HCT116 (cell line): ENCODE results near the gene NBL1. TPM values are rescaled to one million over a fixed set of nuclear protein-coding genes. Genes with fewer than 3 reads are reported as not detected.

ENCODE experiments used
- ATAC-seq: fragments of 200-7000 bp; cut with Tn5 transposase; 2 replicates; pipeline ENCODE4 v1.9.1; 2020; ENCODE audit warnings: mild to moderate bottlenecking, moderate library complexity
- BruUV-seq: library from RNA; stranded (reverse); fragments of 400-500 nt; replicated peaks from 2 replicates; lab custom pipeline; 2021; lab: Mats Ljungman, UMichigan
- CTCF ChIA-PET: fragments of 300-600 bp; sonication (Branson Sonifier 250); formaldehyde crosslinking; loops from one replicate; lab custom pipeline; 2021; ENCODE audit warnings: antibody characterized with exemption; lab: Charles Lee
- POLR2A ChIA-PET: fragments of 300-600, 350-600 bp; sonication (Branson Sonifier 250); formaldehyde crosslinking; loops from one replicate; lab custom pipeline; 2021; ENCODE audit warnings: antibody characterized with exemption; lab: Charles Lee
- RAD21 ChIA-PET, 2 experiments: fragments of 300-600 bp; sonication (Branson Sonifier 250); formaldehyde crosslinking; loops; one replicate each; lab custom pipeline; 2023; ENCODE audit warnings: low total read pairs in 2 of 2; ENCODE audit not compliant: uncharacterized antibody in 2 of 2, unreplicated experiment in 2 of 2, low non-redundant PET in 1 of 2; lab: Charles Lee
- DNase-seq: peaks from one replicate; pipeline ENCODE4 v3.0.0-alpha.2; 2010; ENCODE audit warnings: low read depth, low spot score
- H2AFZ ChIP-seq: fragments of 200-600 bp; shearing (Covaris generic), sonication (generic); 2 replicates; pipeline ENCODE4 v1.6.1; 2017; ENCODE audit warnings: low read depth, mixed run types, mixed read lengths, antibody characterized with exemption, low read length; ENCODE audit not compliant: poor library complexity, severe bottlenecking
- H3K27ac ChIP-seq: 2 replicates; pipeline ENCODE4 v1.5.1; 2012; ENCODE audit warnings: low read depth, low read length
- H3K27me3 ChIP-seq: fragments of 200-600 bp; sonication (generic); 2 replicates; pipeline ENCODE4 v1.6.1; 2016; ENCODE audit warnings: mixed run types, low read length, mixed read lengths; ENCODE audit not compliant: insufficient read depth
- H3K36me3 ChIP-seq, 2 experiments: fragments of 200-500 bp in 1 of 2; fragments of 200-600 bp in 1 of 2; sonication (Bioruptor generic) in 1 of 2; sonication (generic) in 1 of 2; 2 replicates each; pipeline versions ENCODE4 v1.5.1 to v1.6.1; 2014 to 2016; ENCODE audit warnings: low read length in 2 of 2, inconsistent platforms in 1 of 2, mixed read lengths in 1 of 2, mixed run types in 1 of 2; ENCODE audit not compliant: insufficient read depth in 2 of 2, control insufficient read depth in 1 of 2
- H3K4me1 ChIP-seq, 2 experiments: fragments of 200-600 bp in 1 of 2; sonication (generic) in 1 of 2; 2 replicates each; pipeline versions ENCODE4 v1.5.1 to v1.6.1; 2012 to 2017; ENCODE audit warnings: low read length in 2 of 2, inconsistent platforms in 1 of 2, mild to moderate bottlenecking in 1 of 2, mixed read lengths in 1 of 2, mixed run types in 1 of 2, moderate library complexity in 1 of 2; ENCODE audit not compliant: insufficient read depth in 2 of 2, control insufficient read depth in 1 of 2
- H3K4me2 ChIP-seq: fragments of 200-600 bp; sonication (generic); 2 replicates; pipeline ENCODE4 v1.6.1; 2017; ENCODE audit warnings: mixed run types, low read length, mixed read lengths
- H3K4me3 ChIP-seq, 2 experiments: fragments of 200-600 bp in 1 of 2; sonication (generic) in 1 of 2; replicated peaks in 1 of 2; 2 replicates each; pipeline ENCODE4 v1.5.1; 2011 to 2016; ENCODE audit warnings: low read length in 2 of 2, control low read depth in 1 of 2, low read depth in 1 of 2, mild to moderate bottlenecking in 1 of 2, mixed read lengths in 1 of 2, mixed run types in 1 of 2
- H3K79me2 ChIP-seq: fragments of 200-600 bp; sonication (generic); 2 replicates; pipeline ENCODE4 v1.6.1; 2017; ENCODE audit warnings: mild to moderate bottlenecking, mixed run types, low read length, moderate library complexity, mixed read lengths; ENCODE audit not compliant: insufficient read depth
- H3K9ac ChIP-seq: fragments of 200-600 bp; sonication (generic); 2 replicates; pipeline ENCODE4 v1.6.1; 2016; ENCODE audit warnings: low read length, mixed read lengths
- H3K9me2 ChIP-seq: fragments of 200-600 bp; sonication (generic), shearing (Covaris generic); 2 replicates; pipeline ENCODE4 v1.6.1; 2017; ENCODE audit warnings: mixed run types, mild to moderate bottlenecking, moderate library complexity; ENCODE audit not compliant: insufficient read depth
- H3K9me3 ChIP-seq, 2 experiments: fragments of 200-500 bp in 1 of 2; fragments of 200-600 bp in 1 of 2; sonication (Bioruptor generic) in 1 of 2; sonication (generic) in 1 of 2; 2 replicates each; pipeline ENCODE4 v1.6.1; 2014 to 2017; ENCODE audit warnings: low read length in 2 of 2, mixed read lengths in 2 of 2, inconsistent platforms in 1 of 2, low read depth in 1 of 2, mild to moderate bottlenecking in 1 of 2, mixed run types in 1 of 2, moderate library complexity in 1 of 2; ENCODE audit not compliant: control insufficient read depth in 1 of 2, insufficient read depth in 1 of 2
- H4K20me1 ChIP-seq: fragments of 200-600 bp; sonication (generic), shearing (Covaris generic); 2 replicates; pipeline ENCODE4 v1.6.1; 2017; ENCODE audit warnings: mixed run types, mild to moderate bottlenecking, moderate library complexity; ENCODE audit not compliant: insufficient read depth
- CBX3 ChIP-seq: IDR thresholded peaks from 2 replicates; pipeline ENCODE4 v1.6.1; 2012; ENCODE audit warnings: low read depth
- ELF1 ChIP-seq: IDR thresholded peaks from 2 replicates; pipeline ENCODE4 v1.6.1; 2012; ENCODE audit warnings: low read depth, borderline replicate concordance
- JUND ChIP-seq: IDR thresholded peaks from 2 replicates; pipeline ENCODE4 v1.6.1; 2012
- POLR2AphosphoS5 ChIP-seq: IDR thresholded peaks from 2 replicates; pipeline ENCODE4 v1.6.1; 2011; ENCODE audit warnings: mild to moderate bottlenecking, low read depth, low read length, moderate library complexity
- RAD21 ChIP-seq: IDR thresholded peaks from 2 replicates; pipeline ENCODE4 v1.6.1; 2012; ENCODE audit warnings: low read depth, mild to moderate bottlenecking
- SIN3A ChIP-seq: IDR thresholded peaks from 2 replicates; pipeline ENCODE4 v1.6.1; 2012; ENCODE audit warnings: low read depth
- SRF ChIP-seq: IDR thresholded peaks from 2 replicates; pipeline ENCODE4 v1.6.1; 2012; ENCODE audit warnings: low read depth
- intact Hi-C: fragments of 100-400 bp; cut with micrococcal nuclease; formaldehyde crosslinking; loops from 2 replicates; pipeline ENCODE4 v1.10.0; 2022
- total RNA-seq: library from RNA; stranded (reverse); gene quantifications from one replicate; pipeline ENCODE4 v1.2.1, GENCODE V29; 2021; ENCODE audit not compliant: unreplicated experiment
- TF ChIP-seq, protein P1 (sequence below), 3 experiments: fragments of 200-600 bp in 1 of 3; sonication (generic) in 1 of 3; IDR thresholded peaks in 2 of 3; conservative IDR thresholded peaks in 1 of 3; 2 replicates each; pipeline ENCODE4 v1.5.1; 2012 to 2017; ENCODE audit warnings: low read depth in 2 of 3, low read length in 2 of 3, antibody characterized with exemption in 1 of 3, borderline replicate concordance in 1 of 3, control low read depth in 1 of 3, mild to moderate bottlenecking in 1 of 3, mixed read lengths in 1 of 3, mixed run types in 1 of 3, moderate library complexity in 1 of 3; ENCODE audit not compliant: insufficient read depth in 1 of 3
- TF ChIP-seq, protein P2 (sequence below): IDR thresholded peaks from 2 replicates; pipeline ENCODE4 v1.6.1; 2011; ENCODE audit warnings: mild to moderate bottlenecking, low read length, moderate library complexity; ENCODE audit not compliant: insufficient replicate concordance; ENCODE audit errors: extremely low read depth
- TF ChIP-seq, protein P3 (sequence below): IDR thresholded peaks from 2 replicates; pipeline ENCODE4 v1.6.1; 2012; ENCODE audit warnings: low read depth

Gene NBL1
- total RNA-seq, 1 experiment from 2014 or later = 75.4 TPM

- POLR2A ChIA-PET = interaction anchor here (0.9 to 1.9 kb wide), 2 partner anchors 47 to 104 kb away, joined by 3 to 6 read pairs; no protein-coding TSS in a partner anchor
- peaks cover 44% of the 10 kb centered on the region for H3K79me2 ChIP-seq
- no peaks in the 10 kb centered on the region for H3K36me3 ChIP-seq
- H3K9ac ChIP-seq = peak overlapping the region; percentile 94
- RAD21 ChIA-PET = no interaction called here
- CTCF ChIA-PET = interaction anchor here (1.0 to 1.4 kb wide), 5 partner anchors 12 to 58 kb away, joined by 3 to 7 read pairs (median 3); no protein-coding TSS in a partner anchor
- DNase-seq (no peak), ATAC-seq (peak; percentile 39)
- H3K27ac ChIP-seq = peak overlapping the region; percentile 80
- no peaks in the 10 kb centered on the region for H3K9me3 ChIP-seq
- intact Hi-C loops = loop anchor here (5.0 kb wide), 2 partner anchors 46 to 114 kb away; partner anchors contain the start of gene NBL1
- TSS peak; percentile 96 for BruUV-seq
- no peaks in the 10 kb centered on the region for H3K27me3 ChIP-seq
- TF ChIP-seq JUND = no peak
- TF ChIP-seq ELF1 = no peak
- TF ChIP-seq RAD21 = no peak
- TF ChIP-seq SRF = no peak
- TF ChIP-seq, protein P1, sequence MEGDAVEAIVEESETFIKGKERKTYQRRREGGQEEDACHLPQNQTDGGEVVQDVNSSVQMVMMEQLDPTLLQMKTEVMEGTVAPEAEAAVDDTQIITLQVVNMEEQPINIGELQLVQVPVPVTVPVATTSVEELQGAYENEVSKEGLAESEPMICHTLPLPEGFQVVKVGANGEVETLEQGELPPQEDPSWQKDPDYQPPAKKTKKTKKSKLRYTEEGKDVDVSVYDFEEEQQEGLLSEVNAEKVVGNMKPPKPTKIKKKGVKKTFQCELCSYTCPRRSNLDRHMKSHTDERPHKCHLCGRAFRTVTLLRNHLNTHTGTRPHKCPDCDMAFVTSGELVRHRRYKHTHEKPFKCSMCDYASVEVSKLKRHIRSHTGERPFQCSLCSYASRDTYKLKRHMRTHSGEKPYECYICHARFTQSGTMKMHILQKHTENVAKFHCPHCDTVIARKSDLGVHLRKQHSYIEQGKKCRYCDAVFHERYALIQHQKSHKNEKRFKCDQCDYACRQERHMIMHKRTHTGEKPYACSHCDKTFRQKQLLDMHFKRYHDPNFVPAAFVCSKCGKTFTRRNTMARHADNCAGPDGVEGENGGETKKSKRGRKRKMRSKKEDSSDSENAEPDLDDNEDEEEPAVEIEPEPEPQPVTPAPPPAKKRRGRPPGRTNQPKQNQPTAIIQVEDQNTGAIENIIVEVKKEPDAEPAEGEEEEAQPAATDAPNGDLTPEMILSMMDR (IDR thresholded peaks at IDR 0.05 in 2 of 3, conservative IDR thresholded peaks at IDR 0.05 in 1 of 3; ENCODE audit: borderline replicate concordance in 1 of 3, insufficient read depth in 1 of 3, low read depth in 2 of 3, low read length in 2 of 3) = no peak
- TF ChIP-seq POLR2AphosphoS5 = no peak
- no peak for TF ChIP-seq CBX3
- TF ChIP-seq, protein P2, sequence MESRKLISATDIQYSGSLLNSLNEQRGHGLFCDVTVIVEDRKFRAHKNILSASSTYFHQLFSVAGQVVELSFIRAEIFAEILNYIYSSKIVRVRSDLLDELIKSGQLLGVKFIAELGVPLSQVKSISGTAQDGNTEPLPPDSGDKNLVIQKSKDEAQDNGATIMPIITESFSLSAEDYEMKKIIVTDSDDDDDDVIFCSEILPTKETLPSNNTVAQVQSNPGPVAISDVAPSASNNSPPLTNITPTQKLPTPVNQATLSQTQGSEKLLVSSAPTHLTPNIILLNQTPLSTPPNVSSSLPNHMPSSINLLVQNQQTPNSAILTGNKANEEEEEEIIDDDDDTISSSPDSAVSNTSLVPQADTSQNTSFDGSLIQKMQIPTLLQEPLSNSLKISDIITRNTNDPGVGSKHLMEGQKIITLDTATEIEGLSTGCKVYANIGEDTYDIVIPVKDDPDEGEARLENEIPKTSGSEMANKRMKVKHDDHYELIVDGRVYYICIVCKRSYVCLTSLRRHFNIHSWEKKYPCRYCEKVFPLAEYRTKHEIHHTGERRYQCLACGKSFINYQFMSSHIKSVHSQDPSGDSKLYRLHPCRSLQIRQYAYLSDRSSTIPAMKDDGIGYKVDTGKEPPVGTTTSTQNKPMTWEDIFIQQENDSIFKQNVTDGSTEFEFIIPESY = no peak
- TF ChIP-seq, protein P3, sequence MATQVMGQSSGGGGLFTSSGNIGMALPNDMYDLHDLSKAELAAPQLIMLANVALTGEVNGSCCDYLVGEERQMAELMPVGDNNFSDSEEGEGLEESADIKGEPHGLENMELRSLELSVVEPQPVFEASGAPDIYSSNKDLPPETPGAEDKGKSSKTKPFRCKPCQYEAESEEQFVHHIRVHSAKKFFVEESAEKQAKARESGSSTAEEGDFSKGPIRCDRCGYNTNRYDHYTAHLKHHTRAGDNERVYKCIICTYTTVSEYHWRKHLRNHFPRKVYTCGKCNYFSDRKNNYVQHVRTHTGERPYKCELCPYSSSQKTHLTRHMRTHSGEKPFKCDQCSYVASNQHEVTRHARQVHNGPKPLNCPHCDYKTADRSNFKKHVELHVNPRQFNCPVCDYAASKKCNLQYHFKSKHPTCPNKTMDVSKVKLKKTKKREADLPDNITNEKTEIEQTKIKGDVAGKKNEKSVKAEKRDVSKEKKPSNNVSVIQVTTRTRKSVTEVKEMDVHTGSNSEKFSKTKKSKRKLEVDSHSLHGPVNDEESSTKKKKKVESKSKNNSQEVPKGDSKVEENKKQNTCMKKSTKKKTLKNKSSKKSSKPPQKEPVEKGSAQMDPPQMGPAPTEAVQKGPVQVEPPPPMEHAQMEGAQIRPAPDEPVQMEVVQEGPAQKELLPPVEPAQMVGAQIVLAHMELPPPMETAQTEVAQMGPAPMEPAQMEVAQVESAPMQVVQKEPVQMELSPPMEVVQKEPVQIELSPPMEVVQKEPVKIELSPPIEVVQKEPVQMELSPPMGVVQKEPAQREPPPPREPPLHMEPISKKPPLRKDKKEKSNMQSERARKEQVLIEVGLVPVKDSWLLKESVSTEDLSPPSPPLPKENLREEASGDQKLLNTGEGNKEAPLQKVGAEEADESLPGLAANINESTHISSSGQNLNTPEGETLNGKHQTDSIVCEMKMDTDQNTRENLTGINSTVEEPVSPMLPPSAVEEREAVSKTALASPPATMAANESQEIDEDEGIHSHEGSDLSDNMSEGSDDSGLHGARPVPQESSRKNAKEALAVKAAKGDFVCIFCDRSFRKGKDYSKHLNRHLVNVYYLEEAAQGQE = no peak
- TF ChIP-seq SIN3A = no peak
- no peaks in the 10 kb centered on the region for H3K9me2 ChIP-seq
- H3K4me2 ChIP-seq = peak overlapping the region; percentile 83
- peak overlapping the region; percentile 89 to 94 for H3K4me3 ChIP-seq
- H2AFZ ChIP-seq = peak overlapping the region; percentile 18
- peaks cover 3 to 21% of the 10 kb centered on the region in 2 experiments; a peak in 3 of 4 replicates for H3K4me1 ChIP-seq
- H4K20me1 ChIP-seq = peaks cover 4% of the 10 kb centered on the region; the same call in 1 of the 2 replicates
Measured at GRCh38 chr1:19596065-19596713, 47.9 kb upstream of the NBL1 start.
